ENCODE measurements around the gene CHCHD6.
A peak's percentile ranks its signal among the peaks of the same experiment; 100 is the strongest.

The CHCHD6 gene

DNA sequence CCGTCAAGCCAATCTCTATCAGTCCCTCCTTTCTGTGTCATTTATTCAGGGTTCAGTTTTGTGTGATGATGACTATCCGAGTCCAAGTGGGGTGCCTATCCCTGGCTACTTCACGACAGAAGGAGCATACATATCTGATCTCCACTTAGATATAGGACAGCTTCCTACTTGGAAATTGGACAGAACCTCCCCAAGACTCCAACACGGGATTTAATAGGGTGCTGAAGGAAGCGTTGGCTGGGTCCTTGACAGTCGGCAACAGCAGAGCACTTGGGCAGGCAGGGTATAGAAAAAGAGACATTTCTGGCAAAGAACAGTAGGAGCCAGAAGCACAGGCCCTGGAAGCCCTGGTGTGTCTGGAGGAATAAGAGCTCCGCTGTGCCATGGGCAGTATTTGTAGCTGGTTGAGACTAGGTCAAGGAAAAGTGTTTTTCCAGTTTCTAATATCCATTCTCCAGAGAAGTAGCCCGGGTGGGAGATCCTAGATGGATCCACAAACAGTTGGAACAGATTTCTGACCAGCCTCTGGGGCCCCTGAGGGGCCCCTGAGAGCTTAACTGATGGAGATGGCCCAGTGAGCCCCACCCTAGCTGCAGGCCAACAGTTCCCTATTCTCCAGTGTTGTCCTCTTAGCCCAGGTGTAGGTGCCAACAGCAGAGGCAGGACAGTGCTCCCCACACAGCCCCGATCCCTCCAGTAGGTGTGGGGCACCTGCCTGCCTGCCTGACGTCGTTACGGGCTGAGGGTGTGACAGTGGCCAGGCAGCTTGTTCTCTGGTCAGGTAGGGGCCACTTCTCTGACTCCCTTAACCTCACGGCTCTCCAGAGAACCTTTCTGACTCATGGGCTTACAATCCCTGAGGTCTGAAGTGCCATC, 130.8 kb downstream of the CHCHD6 start:
- Histone ChIP-seq H3K27me3 (ENCODE audit: control insufficient read depth, insufficient read depth, low read length) (no peaks in the 10 kb centered on the region), H3K4me2 (ENCODE audit: low read length) (no peak overlapping the region), H3K36me3 (ENCODE audit: control insufficient read depth, insufficient read depth, low read length) (no peaks in the 10 kb centered on the region), H3K9ac (no peak overlapping the region), H3K4me3 (ENCODE audit: low read depth, low read length) (no peak overlapping the region), H3K27ac (no peak overlapping the region), H3K79me2 (peaks cover 4% of the 10 kb centered on the region), H3K4me1 (peaks cover 2% of the 10 kb centered on the region), H2AFZ (no peak overlapping the region), H3K9me3 (ENCODE audit: control insufficient read depth, low read length) (no peaks in the 10 kb centered on the region)
- TF ChIP-seq CTCF (IDR thresholded peaks at IDR 0.05): no peak

- Histone ChIP-seq H3K79me2 (peaks cover 4% of the 10 kb centered on the region), H3K36me3 (ENCODE audit: control insufficient read depth, insufficient read depth, low read length) (no peaks in the 10 kb centered on the region), H3K4me1 (peaks cover 2% of the 10 kb centered on the region), H3K9ac (no peak overlapping the region), H3K27ac (no peak overlapping the region), H3K27me3 (ENCODE audit: control insufficient read depth, insufficient read depth, low read length) (no peaks in the 10 kb centered on the region), H3K4me2 (ENCODE audit: low read length) (no peak overlapping the region), H2AFZ (no peak overlapping the region), H3K4me3 (ENCODE audit: low read depth, low read length) (no peak overlapping the region), H3K9me3 (ENCODE audit: control insufficient read depth, low read length) (no peaks in the 10 kb centered on the region)
- peak; percentile 49 for TF ChIP-seq CTCF (IDR thresholded peaks at IDR 0.05)
Measured at GRCh38 chr3:126835472-126836219, 131.6 kb downstream of the CHCHD6 start.

- Histone ChIP-seq H3K9ac (no peak overlapping the region), H3K4me2 (ENCODE audit: low read length) (no peak overlapping the region), H3K27ac (no peak overlapping the region), H3K4me1 (peaks cover 2% of the 10 kb centered on the region), H3K9me3 (ENCODE audit: control insufficient read depth, low read length) (no peaks in the 10 kb centered on the region), H3K4me3 (ENCODE audit: low read depth, low read length) (no peak overlapping the region), H3K27me3 (ENCODE audit: control insufficient read depth, insufficient read depth, low read length) (no peaks in the 10 kb centered on the region), H3K79me2 (peaks cover 4% of the 10 kb centered on the region), H2AFZ (no peak overlapping the region), H3K36me3 (ENCODE audit: control insufficient read depth, insufficient read depth, low read length) (no peaks in the 10 kb centered on the region)
- no peak for TF ChIP-seq CTCF (IDR thresholded peaks at IDR 0.05)
Measured at GRCh38 chr3:126836220-126836860, 132.3 kb downstream of the CHCHD6 start.

- Histone ChIP-seq H3K27me3 (ENCODE audit: control insufficient read depth, insufficient read depth, low read length) (no peaks in the 10 kb centered on the region), H3K4me3 (ENCODE audit: low read depth, low read length) (no peak overlapping the region), H3K9ac (no peak overlapping the region), H2AFZ (no peak overlapping the region), H3K9me3 (ENCODE audit: control insufficient read depth, low read length) (no peaks in the 10 kb centered on the region), H3K79me2 (peaks cover 4% of the 10 kb centered on the region), H3K27ac (no peak overlapping the region), H3K36me3 (ENCODE audit: control insufficient read depth, insufficient read depth, low read length) (no peaks in the 10 kb centered on the region), H3K4me2 (ENCODE audit: low read length) (no peak overlapping the region), H3K4me1 (peaks cover 2% of the 10 kb centered on the region)
- TF ChIP-seq CTCF (IDR thresholded peaks at IDR 0.05): no peak
Measured at GRCh38 chr3:126837773-126838172, 133.7 kb downstream of the CHCHD6 start.
